Fibroblast of mammary gland (primary cell): ENCODE measurements around the gene SPEM3.

Experiments
- DNase-seq: peaks from one replicate; pipeline ENCODE4 v3.0.0-alpha.2; 2010; ENCODE audit warnings: low read depth
- H3K4me3 ChIP-seq: 2 replicates; pipeline ENCODE4 v1.5.1; 2011; ENCODE audit warnings: low read depth, mild to moderate bottlenecking, low read length, moderate library complexity; ENCODE audit not compliant: control insufficient read depth
- CTCF ChIP-seq: conservative IDR thresholded peaks from 2 replicates; pipeline ENCODE4 v1.5.1; 2011; ENCODE audit warnings: low read depth, low read length, inconsistent platforms; ENCODE audit not compliant: control insufficient read depth, insufficient read depth

The SPEM3 gene

GRCh38 chr17:7419819-7420610 lies 8.6 kb upstream of the SPEM3 start, which contains the start of gene SPEM1:
Gene SPEM1 (plus strand): TSS chr17:7420324. CDS start chr17:7420385, 61 bp downstream.
- no peak for DNase-seq
- H3K4me3 ChIP-seq: no peak within 1 kb of the TSS
- no peak for TF ChIP-seq CTCF

GRCh38 chr17:7421186-7421585 lies 7.5 kb upstream of the SPEM3 start:
- TF ChIP-seq CTCF: no peak
- DNase-seq: no peak
- no peak overlapping the region for H3K4me3 ChIP-seq

- DNase-seq: no peak
- no peak for TF ChIP-seq CTCF
Measured at GRCh38 chr17:7423679-7424078, 5.0 kb upstream of the SPEM3 start.

GRCh38 chr17:7425316-7425715 lies 3.3 kb upstream of the SPEM3 start, which contains the start of gene SPEM2:
Gene SPEM2 (plus strand): TSS chr17:7425616. CDS start chr17:7425689, 73 bp downstream.
- no peak for TF ChIP-seq CTCF
- H3K4me3 ChIP-seq: no peak within 1 kb of the TSS
- no peak for DNase-seq

More at GRCh38 chr17:7423679-7424078, 5.0 kb upstream of the SPEM3 start:
- H3K4me3 ChIP-seq: no peak overlapping the region

GRCh38 chr17:7425756-7426155 lies 2.9 kb upstream of the SPEM3 start:
- H3K4me3 ChIP-seq: no peak overlapping the region
- no peak for DNase-seq
- TF ChIP-seq CTCF: no peak

- no peak for DNase-seq
- no peak for TF ChIP-seq CTCF
- no peak overlapping the region for H3K4me3 ChIP-seq
Measured at GRCh38 chr17:7426203-7426863, 2.3 kb upstream of the SPEM3 start.
